Measurements from ENCODE around the gene SLC35C1.

DNA sequence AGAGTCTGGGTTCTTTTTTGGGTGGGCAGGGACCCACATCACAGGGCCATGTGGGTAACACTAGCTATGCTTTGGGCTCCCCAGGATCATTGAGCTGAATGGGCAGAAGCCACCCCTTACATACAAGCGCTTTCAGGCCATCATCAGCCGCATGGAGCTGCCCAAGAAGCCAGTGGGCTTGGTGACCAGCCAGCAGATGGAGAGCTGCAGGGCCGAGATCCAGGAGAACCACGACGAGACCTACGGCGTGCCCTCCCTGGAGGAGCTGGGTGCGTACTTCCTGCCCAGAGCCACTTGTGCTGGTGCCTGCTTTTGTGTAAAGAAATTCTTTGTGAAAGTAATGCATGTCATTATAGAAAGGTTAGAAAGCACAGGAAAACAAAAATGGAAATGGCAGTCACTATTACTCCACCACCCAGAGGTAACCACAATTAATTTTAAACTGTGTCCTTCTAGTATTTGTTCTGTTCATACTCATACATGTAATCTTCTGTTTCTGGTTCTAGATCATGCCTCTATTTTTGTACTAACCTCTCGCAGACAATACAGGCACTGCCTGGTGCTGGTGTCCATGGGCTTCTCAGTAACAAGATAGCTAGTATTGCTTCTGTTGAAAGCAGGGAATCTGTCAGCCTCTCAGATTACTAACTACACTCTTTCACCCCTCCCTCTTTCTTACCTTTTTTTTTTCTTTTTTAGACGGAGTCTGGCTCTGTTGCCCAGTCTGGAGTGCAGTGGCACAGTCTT, 56.0 kb downstream of the SLC35C1 start:
- no peak for TF ChIP-seq ZNF274 (IDR thresholded peaks at IDR 0.05; ENCODE audit: borderline replicate concordance, extremely low read depth, low read length)
- TF ChIP-seq POLR2A (IDR thresholded peaks at IDR 0.05; ENCODE audit: control extremely low read depth in 1 of 2, low read depth in 2 of 2, low read length in 2 of 2): no peak
- TF ChIP-seq JUN (IDR thresholded peaks at IDR 0.05; ENCODE audit: low read depth, low read length): no peak
- TF ChIP-seq, protein P1, sequence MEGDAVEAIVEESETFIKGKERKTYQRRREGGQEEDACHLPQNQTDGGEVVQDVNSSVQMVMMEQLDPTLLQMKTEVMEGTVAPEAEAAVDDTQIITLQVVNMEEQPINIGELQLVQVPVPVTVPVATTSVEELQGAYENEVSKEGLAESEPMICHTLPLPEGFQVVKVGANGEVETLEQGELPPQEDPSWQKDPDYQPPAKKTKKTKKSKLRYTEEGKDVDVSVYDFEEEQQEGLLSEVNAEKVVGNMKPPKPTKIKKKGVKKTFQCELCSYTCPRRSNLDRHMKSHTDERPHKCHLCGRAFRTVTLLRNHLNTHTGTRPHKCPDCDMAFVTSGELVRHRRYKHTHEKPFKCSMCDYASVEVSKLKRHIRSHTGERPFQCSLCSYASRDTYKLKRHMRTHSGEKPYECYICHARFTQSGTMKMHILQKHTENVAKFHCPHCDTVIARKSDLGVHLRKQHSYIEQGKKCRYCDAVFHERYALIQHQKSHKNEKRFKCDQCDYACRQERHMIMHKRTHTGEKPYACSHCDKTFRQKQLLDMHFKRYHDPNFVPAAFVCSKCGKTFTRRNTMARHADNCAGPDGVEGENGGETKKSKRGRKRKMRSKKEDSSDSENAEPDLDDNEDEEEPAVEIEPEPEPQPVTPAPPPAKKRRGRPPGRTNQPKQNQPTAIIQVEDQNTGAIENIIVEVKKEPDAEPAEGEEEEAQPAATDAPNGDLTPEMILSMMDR (IDR thresholded peaks at IDR 0.05; ENCODE audit: control extremely low read depth in 1 of 3, insufficient read depth in 1 of 3, low read depth in 1 of 3, low read length in 3 of 3): no peak
- TF ChIP-seq POLR2AphosphoS5 (IDR thresholded peaks at IDR 0.05; ENCODE audit: low read depth, low read length): no peak
- TF ChIP-seq TAF1 (IDR thresholded peaks at IDR 0.05; ENCODE audit: low read depth, low read length): no peak

All from H1 (cell line).